ENCODE data around the gene SETD5.

The SETD5 gene, protein sequence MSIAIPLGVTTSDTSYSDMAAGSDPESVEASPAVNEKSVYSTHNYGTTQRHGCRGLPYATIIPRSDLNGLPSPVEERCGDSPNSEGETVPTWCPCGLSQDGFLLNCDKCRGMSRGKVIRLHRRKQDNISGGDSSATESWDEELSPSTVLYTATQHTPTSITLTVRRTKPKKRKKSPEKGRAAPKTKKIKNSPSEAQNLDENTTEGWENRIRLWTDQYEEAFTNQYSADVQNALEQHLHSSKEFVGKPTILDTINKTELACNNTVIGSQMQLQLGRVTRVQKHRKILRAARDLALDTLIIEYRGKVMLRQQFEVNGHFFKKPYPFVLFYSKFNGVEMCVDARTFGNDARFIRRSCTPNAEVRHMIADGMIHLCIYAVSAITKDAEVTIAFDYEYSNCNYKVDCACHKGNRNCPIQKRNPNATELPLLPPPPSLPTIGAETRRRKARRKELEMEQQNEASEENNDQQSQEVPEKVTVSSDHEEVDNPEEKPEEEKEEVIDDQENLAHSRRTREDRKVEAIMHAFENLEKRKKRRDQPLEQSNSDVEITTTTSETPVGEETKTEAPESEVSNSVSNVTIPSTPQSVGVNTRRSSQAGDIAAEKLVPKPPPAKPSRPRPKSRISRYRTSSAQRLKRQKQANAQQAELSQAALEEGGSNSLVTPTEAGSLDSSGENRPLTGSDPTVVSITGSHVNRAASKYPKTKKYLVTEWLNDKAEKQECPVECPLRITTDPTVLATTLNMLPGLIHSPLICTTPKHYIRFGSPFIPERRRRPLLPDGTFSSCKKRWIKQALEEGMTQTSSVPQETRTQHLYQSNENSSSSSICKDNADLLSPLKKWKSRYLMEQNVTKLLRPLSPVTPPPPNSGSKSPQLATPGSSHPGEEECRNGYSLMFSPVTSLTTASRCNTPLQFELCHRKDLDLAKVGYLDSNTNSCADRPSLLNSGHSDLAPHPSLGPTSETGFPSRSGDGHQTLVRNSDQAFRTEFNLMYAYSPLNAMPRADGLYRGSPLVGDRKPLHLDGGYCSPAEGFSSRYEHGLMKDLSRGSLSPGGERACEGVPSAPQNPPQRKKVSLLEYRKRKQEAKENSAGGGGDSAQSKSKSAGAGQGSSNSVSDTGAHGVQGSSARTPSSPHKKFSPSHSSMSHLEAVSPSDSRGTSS (N-terminal part only)

DNA sequence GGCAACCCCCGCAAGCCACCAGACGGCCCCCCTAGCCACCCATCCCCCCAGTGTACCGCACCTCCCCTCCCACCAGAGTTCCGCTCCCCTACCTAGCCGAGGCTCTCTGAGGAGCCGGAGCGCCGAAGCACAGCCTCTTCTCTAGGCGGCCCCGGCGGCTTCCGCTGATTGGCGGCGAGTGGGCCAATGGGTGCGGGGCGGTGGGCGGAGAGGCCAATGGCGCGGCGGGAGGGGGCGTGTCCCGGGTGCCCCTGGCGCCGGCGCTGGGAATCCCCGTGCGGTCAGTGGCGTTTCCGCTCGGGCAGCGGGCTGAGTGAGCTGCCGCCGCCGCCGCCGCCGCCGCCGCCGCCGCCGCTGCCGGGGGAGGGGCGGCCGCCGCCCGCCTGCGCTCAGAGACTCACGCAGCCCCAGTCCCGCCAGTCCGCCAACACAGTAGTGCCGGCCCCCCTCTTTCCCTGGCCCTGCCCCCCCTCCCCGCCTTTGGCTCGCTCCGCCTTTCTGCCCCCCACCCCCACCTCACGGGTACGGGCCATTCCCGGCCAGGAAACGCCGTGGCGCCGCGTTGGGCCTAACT lies at the start of gene SETD5:
Gene SETD5 (plus strand): TSS at position 284 of the 574 bp plus-strand sequence. CDS start 31,324 bp downstream, outside the sequence.
- peak; percentile 99 for DNase-seq (ENCODE audit: low spot score)

- DNase-seq (ENCODE audit: low spot score), result no peak
Measured at GRCh38 chr3:9347887-9348286, 49.5 kb upstream of the SETD5 start.

- no peak for DNase-seq (ENCODE audit: low spot score)
Measured at GRCh38 chr3:9349321-9350117, 47.9 kb upstream of the SETD5 start.

GRCh38 chr3:9351709-9352126 lies 45.7 kb upstream of the SETD5 start:
- no peak for DNase-seq (ENCODE audit: low spot score)

DNA sequence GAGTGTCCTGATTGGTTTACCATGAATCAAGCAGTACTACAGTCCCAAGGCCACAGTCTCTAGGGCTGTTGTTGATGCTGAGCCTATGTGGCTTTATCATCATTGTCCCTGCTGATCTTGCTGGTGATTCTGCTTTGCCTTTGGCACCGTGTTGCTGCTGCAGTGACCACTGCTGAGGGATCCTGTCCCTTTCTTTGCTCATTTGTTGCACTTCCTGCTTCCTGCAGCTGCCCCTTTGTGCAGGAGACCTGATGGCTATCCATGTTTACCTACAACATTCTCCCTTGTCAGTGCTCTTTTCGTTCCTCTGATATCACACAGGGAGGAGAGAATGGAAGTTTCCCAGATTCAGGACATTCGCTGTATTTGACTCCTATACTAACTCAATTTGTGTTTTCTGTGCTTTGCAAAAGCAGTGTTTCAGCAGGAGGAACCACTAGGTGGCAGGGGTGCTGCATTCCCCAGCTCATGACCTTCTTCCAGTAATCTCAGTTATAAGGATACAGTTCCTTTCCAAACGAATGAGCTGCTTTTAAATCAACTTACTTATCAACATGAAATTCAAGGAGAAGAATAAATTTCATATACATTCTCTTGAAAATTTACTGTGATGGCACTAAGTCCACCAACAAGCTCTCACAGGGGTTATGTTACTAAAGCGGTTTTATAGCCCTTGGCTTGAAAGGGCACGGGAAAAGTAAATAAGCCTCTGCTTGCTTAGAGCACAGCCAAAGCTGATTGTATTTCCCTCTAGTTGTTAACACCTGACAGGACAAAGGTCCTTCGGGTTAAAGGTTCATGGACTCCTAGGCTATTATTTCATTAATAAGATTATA lies 44.3 kb upstream of the SETD5 start:
- peak; percentile 58 for DNase-seq (ENCODE audit: low spot score)

DNA sequence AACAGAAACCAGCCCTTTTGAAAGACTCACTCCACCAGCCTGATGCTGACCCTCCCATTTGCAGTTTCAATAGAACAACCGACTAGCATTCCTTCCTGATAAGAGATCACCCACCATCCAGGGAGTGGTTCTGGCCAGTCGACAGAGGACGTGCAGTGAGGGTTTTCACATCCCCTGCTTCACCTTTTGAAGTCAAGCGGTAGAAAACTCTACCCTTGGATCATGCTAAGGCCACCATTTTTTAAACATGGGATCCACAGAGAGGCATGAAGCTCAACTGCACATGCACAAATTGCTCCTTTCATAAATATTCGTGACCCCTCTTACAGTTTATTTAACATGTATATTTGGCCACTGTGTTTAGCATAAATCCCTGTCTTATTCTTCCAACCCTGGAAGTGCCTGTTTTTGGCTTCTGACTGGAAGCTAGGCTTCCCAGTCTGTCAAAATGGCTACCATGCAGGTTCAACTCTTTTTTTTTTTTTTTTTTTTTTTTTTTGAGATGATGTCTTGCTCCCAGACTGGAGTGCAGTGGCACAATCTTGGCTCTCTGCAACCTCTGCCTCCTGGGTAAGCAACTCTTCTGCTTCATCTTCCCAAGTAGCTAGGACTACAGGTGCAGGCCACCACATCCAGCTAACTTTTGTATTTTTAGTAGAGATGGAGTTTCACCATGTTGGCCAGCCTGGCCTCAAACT lies 35.6 kb upstream of the SETD5 start:
- DNase-seq (ENCODE audit: low spot score), result no peak

- peak; percentile 82 for DNase-seq (ENCODE audit: low spot score)
Measured at GRCh38 chr3:9362731-9363530, 34.5 kb upstream of the SETD5 start, which contains the start of gene THUMPD3. Gene THUMPD3 (plus strand): TSS chr3:9363054. CDS start chr3:9365069, 2,015 bp downstream.

DNA sequence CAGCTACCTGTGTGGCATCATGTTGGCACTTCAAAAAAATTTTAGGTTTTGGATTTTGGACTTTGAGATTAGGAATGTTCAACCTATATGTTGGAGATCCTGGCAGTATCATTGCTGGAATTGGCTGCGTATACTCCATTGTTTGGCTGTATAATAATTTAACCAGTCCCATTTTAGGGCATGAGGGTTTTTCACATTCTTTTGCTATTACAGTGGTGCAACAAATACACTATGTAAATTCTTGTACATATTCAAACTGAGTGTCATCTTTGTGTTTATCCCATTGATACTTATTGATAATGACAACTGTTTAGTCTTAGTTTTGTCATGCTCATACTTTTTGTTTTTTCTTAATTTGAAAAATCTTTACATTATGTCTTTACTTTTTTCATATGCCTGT lies 27.9 kb upstream of the SETD5 start:
- no peak for DNase-seq (ENCODE audit: low spot score)

DNA sequence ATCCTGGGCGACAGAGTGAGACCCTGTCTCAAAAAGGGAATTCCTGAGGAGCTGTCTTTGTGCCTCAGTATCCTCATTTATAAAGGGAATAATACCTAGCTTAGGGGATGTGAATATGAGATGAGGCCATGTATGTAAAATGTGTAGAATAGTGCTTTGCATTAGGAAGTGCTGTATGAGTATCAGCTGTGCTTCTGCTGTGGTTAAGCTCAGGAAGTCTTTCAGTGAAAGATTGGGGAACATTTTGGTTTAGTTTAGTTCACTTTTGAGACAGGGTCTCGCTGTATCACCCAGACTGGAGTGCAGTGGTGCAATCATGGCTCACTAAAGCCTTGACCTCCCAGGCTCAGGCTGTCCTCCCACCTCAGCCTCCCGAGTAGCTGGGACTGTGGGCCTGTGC lies 23.9 kb upstream of the SETD5 start:
- DNase-seq (ENCODE audit: low spot score), result no peak

- no peak for DNase-seq (ENCODE audit: low spot score)
Measured at GRCh38 chr3:9377981-9378380, 19.4 kb upstream of the SETD5 start.

DNA sequence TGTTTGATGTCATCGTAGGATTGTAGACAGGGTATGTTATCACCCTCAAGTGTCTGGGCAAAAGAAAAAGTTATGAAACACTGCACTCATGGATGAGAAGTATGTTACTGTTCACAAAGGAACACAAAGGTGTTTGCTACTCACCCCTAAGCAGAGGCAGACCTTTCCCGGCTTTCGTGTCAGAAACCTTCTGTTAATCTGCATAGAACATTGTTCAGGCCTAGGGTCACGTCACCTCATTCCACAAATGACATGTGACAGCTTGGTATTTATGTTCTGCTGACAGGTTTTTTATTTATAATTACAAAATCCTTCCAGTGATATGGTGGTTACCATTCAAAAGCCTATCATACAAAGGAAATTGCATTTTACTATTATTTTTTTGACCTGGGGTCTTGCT lies 18.1 kb upstream of the SETD5 start:
- no peak for DNase-seq (ENCODE audit: low spot score)

GRCh38 chr3:9380014-9380413 lies 17.4 kb upstream of the SETD5 start:
- DNase-seq (ENCODE audit: low spot score), result no peak

- no peak for DNase-seq (ENCODE audit: low spot score)
Measured at GRCh38 chr3:9384141-9384828, 13.1 kb upstream of the SETD5 start.

DNA sequence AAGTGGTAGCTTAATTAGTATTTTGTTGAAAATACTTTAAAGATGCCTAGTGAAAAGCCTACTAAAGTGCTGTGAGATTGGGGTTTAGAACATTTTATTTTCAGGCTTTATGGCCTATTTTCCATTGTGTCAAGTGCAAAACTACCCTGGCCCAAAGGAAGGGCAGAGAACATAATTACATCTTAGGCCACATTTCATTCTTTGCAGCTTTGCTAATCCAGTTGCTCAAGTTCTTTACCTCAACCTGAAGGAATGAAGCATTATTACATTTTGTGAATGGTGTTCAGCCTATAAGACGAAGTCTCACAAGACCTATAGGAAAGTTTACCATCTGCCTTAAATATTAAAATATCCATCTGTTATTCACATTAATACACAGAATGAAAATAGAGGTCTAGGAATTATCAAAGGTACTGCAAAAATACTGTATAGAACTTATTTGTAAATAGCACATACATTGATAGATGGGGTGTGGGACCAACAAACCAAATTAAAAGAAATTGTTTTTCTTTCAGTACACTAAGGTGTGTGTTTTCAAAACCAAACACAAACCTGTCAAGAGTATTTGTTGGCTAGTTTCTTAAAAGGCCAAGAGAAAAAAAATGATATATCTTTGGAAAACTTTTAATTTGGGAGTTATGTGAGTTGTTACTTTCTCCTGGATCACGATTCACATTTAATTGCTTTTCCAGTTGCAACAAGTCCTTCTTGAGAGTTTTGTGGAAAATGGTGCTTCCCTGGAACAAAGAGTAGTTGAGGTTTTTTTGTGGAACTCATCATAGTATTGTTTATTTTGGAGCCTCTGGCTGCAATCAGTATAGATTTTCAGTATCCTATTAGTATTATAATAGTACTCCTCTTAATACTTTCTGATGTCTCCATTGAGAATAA lies 12.0 kb upstream of the SETD5 start:
- no peak for DNase-seq (ENCODE audit: low spot score)

DNA sequence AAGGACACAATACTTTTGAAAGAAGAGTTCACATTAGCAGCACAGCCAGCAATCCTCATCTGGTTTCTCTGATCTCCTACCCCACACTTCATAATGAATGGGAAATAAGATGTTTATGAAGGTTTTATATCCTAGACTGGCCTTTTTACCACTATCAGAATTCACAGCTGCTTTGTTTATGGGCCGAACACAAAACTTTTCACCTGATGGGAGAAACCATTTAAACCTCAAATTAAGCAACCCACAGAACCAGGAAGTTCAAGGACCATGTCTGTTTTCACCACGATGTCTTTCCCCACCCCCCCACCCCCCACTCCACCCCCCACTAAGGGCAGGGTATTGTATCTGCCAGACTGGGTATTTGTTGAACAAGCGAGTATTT lies 11.3 kb upstream of the SETD5 start:
- DNase-seq (ENCODE audit: low spot score), result no peak

- no peak for DNase-seq (ENCODE audit: low spot score)
Measured at GRCh38 chr3:9386501-9387321, 10.7 kb upstream of the SETD5 start.
